ENCODE results near the gene IL20RA.
"Not testable (repeated sequence)": the region's sequence is repeated elsewhere in the genome, so short reads cannot be mapped to it uniquely, and the experiment has no call there.

Gene IL20RA

GRCh38 chr6:136963259-136963658, 81.5 kb downstream of the IL20RA start:
- no peak overlapping the region for H3K9ac ChIP-seq (ENCODE audit: low read length)
- DNase-seq, result no peak
- no peaks in the 10 kb centered on the region for H3K9me2 ChIP-seq (replicated peaks; ENCODE audit: insufficient read depth, low read length)
- H4K20me1 ChIP-seq (ENCODE audit: insufficient read depth, low read length), result no peaks in the 10 kb centered on the region
- H3K27ac ChIP-seq (ENCODE audit: low read length), result no peak overlapping the region
- TF ChIP-seq CTCF (IDR thresholded peaks at IDR 0.05; ENCODE audit: low read length) (no peak), EZH2 (optimal IDR thresholded peaks at IDR 0.05; ENCODE audit: low read depth, low read length) (no peak), EZH2phosphoT487 (IDR thresholded peaks at IDR 0.05; ENCODE audit: low read length) (no peak)
- H3K27me3 ChIP-seq (replicated peaks; ENCODE audit: insufficient read depth, low read length), result no peaks in the 10 kb centered on the region
- H3K4me3 ChIP-seq (ENCODE audit: low read length), result no peak overlapping the region
- no peaks in the 10 kb centered on the region for H3F3A ChIP-seq (ENCODE audit: insufficient read depth, low read length)
- H3K9me3 ChIP-seq (replicated peaks; ENCODE audit: insufficient read depth, low read length), result no peaks in the 10 kb centered on the region
- H3K4me1 ChIP-seq (ENCODE audit: low read length), result no peaks in the 10 kb centered on the region
- H3K4me2 ChIP-seq (ENCODE audit: low read depth, low read length), result no peak overlapping the region
- H3K36me3 ChIP-seq (replicated peaks; ENCODE audit: insufficient read depth, low read length), result no peaks in the 10 kb centered on the region
- H2AFZ ChIP-seq (ENCODE audit: low read length), result no peak overlapping the region
- H3K79me2 ChIP-seq (ENCODE audit: low read length), result no peaks in the 10 kb centered on the region

GRCh38 chr6:136962661-136963060, 82.1 kb downstream of the IL20RA start:
- H3K36me3 ChIP-seq (replicated peaks; ENCODE audit: insufficient read depth, low read length), result no peaks in the 10 kb centered on the region
- H3K27me3 ChIP-seq (replicated peaks; ENCODE audit: insufficient read depth, low read length), result no peaks in the 10 kb centered on the region
- no peaks in the 10 kb centered on the region for H3K9me3 ChIP-seq (replicated peaks; ENCODE audit: insufficient read depth, low read length)
- H3K79me2 ChIP-seq (ENCODE audit: low read length), result no peaks in the 10 kb centered on the region
- H4K20me1 ChIP-seq (ENCODE audit: insufficient read depth, low read length), result no peaks in the 10 kb centered on the region
- TF ChIP-seq EZH2 (optimal IDR thresholded peaks at IDR 0.05; ENCODE audit: low read depth, low read length) (no peak), EZH2phosphoT487 (IDR thresholded peaks at IDR 0.05; ENCODE audit: low read length) (no peak), CTCF (IDR thresholded peaks at IDR 0.05; ENCODE audit: low read length) (no peak)
- H3K4me3 ChIP-seq (ENCODE audit: low read length), result no peak overlapping the region
- H2AFZ ChIP-seq (ENCODE audit: low read length), result no peak overlapping the region
- no peaks in the 10 kb centered on the region for H3K4me1 ChIP-seq (ENCODE audit: low read length)
- no peaks in the 10 kb centered on the region for H3F3A ChIP-seq (ENCODE audit: insufficient read depth, low read length)
- H3K4me2 ChIP-seq (ENCODE audit: low read depth, low read length), result no peak overlapping the region
- no peak overlapping the region for H3K9ac ChIP-seq (ENCODE audit: low read length)
- no peak for DNase-seq
- H3K9me2 ChIP-seq (replicated peaks; ENCODE audit: insufficient read depth, low read length), result no peaks in the 10 kb centered on the region
- no peak overlapping the region for H3K27ac ChIP-seq (ENCODE audit: low read length)

- H3K4me3 ChIP-seq (ENCODE audit: low read length), result no peak overlapping the region
- H3K9me2 ChIP-seq (replicated peaks; ENCODE audit: insufficient read depth, low read length), result no peaks in the 10 kb centered on the region
- TF ChIP-seq EZH2 (optimal IDR thresholded peaks at IDR 0.05; ENCODE audit: low read depth, low read length), result no peak
- H2AFZ ChIP-seq (ENCODE audit: low read length), result no peak overlapping the region
- peaks cover 5% of the 10 kb centered on the region for H3K4me1 ChIP-seq (ENCODE audit: low read length)
- H3F3A ChIP-seq (ENCODE audit: insufficient read depth, low read length), result no peaks in the 10 kb centered on the region
- no peaks in the 10 kb centered on the region for H4K20me1 ChIP-seq (ENCODE audit: insufficient read depth, low read length)
- no peak overlapping the region for H3K4me2 ChIP-seq (ENCODE audit: low read depth, low read length)
- H3K79me2 ChIP-seq (ENCODE audit: low read length), result no peaks in the 10 kb centered on the region
- no peak overlapping the region for H3K27ac ChIP-seq (ENCODE audit: low read length)
- H3K27me3 ChIP-seq (replicated peaks; ENCODE audit: insufficient read depth, low read length), result no peaks in the 10 kb centered on the region
- DNase-seq, result no peak
- no peaks in the 10 kb centered on the region for H3K36me3 ChIP-seq (replicated peaks; ENCODE audit: insufficient read depth, low read length)
- no peaks in the 10 kb centered on the region for H3K9me3 ChIP-seq (replicated peaks; ENCODE audit: insufficient read depth, low read length)
- no peak overlapping the region for H3K9ac ChIP-seq (ENCODE audit: low read length)
Measured at GRCh38 chr6:136961848-136962247, 82.9 kb downstream of the IL20RA start.

DNA sequence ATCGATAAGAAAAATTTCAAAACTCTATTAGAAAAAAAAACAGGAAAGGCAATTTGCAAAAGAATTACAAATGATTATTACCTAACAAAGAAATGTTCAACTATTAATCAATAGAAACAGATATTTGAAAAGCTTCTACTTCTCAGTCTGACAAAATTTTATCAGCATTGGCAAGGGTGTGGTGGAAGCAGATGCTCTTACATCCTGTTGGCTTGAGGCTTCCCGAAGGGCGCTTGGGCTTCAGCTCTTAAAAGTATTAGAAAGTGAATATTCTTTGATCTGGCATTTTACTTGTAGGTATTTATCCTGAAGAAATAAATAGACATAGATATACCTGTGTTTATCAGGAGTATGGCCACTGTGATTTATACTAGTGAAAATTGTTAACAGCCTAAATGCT, 84.0 kb downstream of the IL20RA start:
- Histone ChIP-seq H3K9me3 (replicated peaks; ENCODE audit: insufficient read depth, low read length) (no peaks in the 10 kb centered on the region), H3F3A (ENCODE audit: insufficient read depth, low read length) (no peaks in the 10 kb centered on the region), H3K4me1 (ENCODE audit: low read length) (peaks cover 8% of the 10 kb centered on the region), H3K4me2 (ENCODE audit: low read depth, low read length) (no peak overlapping the region), H3K79me2 (ENCODE audit: low read length) (no peaks in the 10 kb centered on the region), H3K36me3 (replicated peaks; ENCODE audit: insufficient read depth, low read length) (no peaks in the 10 kb centered on the region), H4K20me1 (ENCODE audit: insufficient read depth, low read length) (no peaks in the 10 kb centered on the region), H3K9me2 (replicated peaks; ENCODE audit: insufficient read depth, low read length) (no peaks in the 10 kb centered on the region), H3K4me3 (ENCODE audit: low read length) (no peak overlapping the region), H3K9ac (ENCODE audit: low read length) (no peak overlapping the region), H3K27ac (ENCODE audit: low read length) (no peak overlapping the region), H3K27me3 (replicated peaks; ENCODE audit: insufficient read depth, low read length) (no peaks in the 10 kb centered on the region), H2AFZ (ENCODE audit: low read length) (no peak overlapping the region)
- no peak for DNase-seq
- TF ChIP-seq CTCF (IDR thresholded peaks at IDR 0.05; ENCODE audit: low read length), result no peak
- no peak for TF ChIP-seq EZH2 (optimal IDR thresholded peaks at IDR 0.05; ENCODE audit: low read depth, low read length)
- TF ChIP-seq EZH2phosphoT487 (IDR thresholded peaks at IDR 0.05; ENCODE audit: low read length), result no peak

- not testable (repeated sequence) for DNase-seq; H3K4me1 ChIP-seq (ENCODE audit: low read length)
Measured at GRCh38 chr6:136959935-136960334, 84.8 kb downstream of the IL20RA start.

More at GRCh38 chr6:136959935-136960334, 84.8 kb downstream of the IL20RA start:
- H4K20me1 ChIP-seq (ENCODE audit: insufficient read depth, low read length); H3K9ac ChIP-seq (ENCODE audit: low read length); H3K4me2 ChIP-seq (ENCODE audit: low read depth, low read length); H3K27me3 ChIP-seq (replicated peaks; ENCODE audit: insufficient read depth, low read length); H3K27ac ChIP-seq (ENCODE audit: low read length); H3F3A ChIP-seq (ENCODE audit: insufficient read depth, low read length); H3K4me3 ChIP-seq (ENCODE audit: low read length); H2AFZ ChIP-seq (ENCODE audit: low read length); H3K36me3 ChIP-seq (replicated peaks; ENCODE audit: insufficient read depth, low read length); H3K9me3 ChIP-seq (replicated peaks; ENCODE audit: insufficient read depth, low read length); H3K79me2 ChIP-seq (ENCODE audit: low read length); H3K9me2 ChIP-seq (replicated peaks; ENCODE audit: insufficient read depth, low read length): not testable (repeated sequence)

Data from MM.1S (cell line).